PC-3 (cell line): ENCODE measurements around the gene OGFOD3. TPM values are rescaled to one million over a fixed set of nuclear protein-coding genes. Genes with fewer than 3 reads are reported as not detected.
A peak's percentile ranks its signal among the peaks of the same experiment; 100 is the strongest.

ENCODE experiments used
- ATAC-seq: fragments of 200-7000 bp; cut with Tn5 transposase; 2 replicates; pipeline ENCODE4 v1.9.1; 2020; ENCODE audit warnings: mild to moderate bottlenecking, moderate library complexity
- Bru-seq: library from RNA; stranded (reverse); fragments of 400-500 nt; gene quantifications from one replicate; lab custom pipeline; 2021; lab: Mats Ljungman, UMichigan
- BruChase-seq, 2 experiments: library from RNA; stranded (reverse); fragments of 400-500 nt; gene quantifications; one replicate each; lab custom pipeline; 2021; lab: Mats Ljungman, UMichigan
- BruUV-seq: library from RNA; stranded (reverse); fragments of 400-500 nt; replicated peaks from 2 replicates; lab custom pipeline; 2021; lab: Mats Ljungman, UMichigan
- CTCF ChIA-PET: fragments of 300-600 bp; sonication (Branson Sonifier 250); formaldehyde crosslinking; loops from one replicate; lab custom pipeline; 2022; ENCODE audit warnings: antibody characterized with exemption; lab: Charles Lee
- POLR2A ChIA-PET: fragments of 300-600 bp; sonication (Branson Sonifier 250); formaldehyde crosslinking; loops from one replicate; lab custom pipeline; 2022; ENCODE audit warnings: antibody characterized with exemption; ENCODE audit not compliant: unreplicated experiment; lab: Charles Lee
- DNase-seq: peaks from one replicate; pipeline ENCODE4 v3.0.0-alpha.2; 2015
- H2AFZ ChIP-seq: fragments of 300-600 bp; sonication (generic); 2 replicates; pipeline ENCODE4 v1.6.0; 2016; ENCODE audit warnings: antibody characterized with exemption, low read length
- H3F3A ChIP-seq: fragments of 300-600 bp; sonication (generic); one replicate; pipeline ENCODE4 v1.6.0; 2017; ENCODE audit warnings: antibody characterized with exemption, low read length, control low read depth, mild to moderate bottlenecking; ENCODE audit not compliant: unreplicated experiment
- H3K27ac ChIP-seq: fragments of 300-600 bp; sonication (generic); 2 replicates; pipeline ENCODE4 v1.5.1; 2016; ENCODE audit warnings: mild to moderate bottlenecking, low read length
- H3K27me3 ChIP-seq: fragments of 300-600 bp; sonication (generic); 2 replicates; pipeline ENCODE4 v1.6.1; 2016; ENCODE audit warnings: low read length, mixed read lengths
- H3K36me3 ChIP-seq: fragments of 300-600 bp; sonication (generic); 2 replicates; pipeline ENCODE4 v1.6.1; 2016; ENCODE audit warnings: low read depth, mixed run types, low read length, mixed read lengths
- H3K4me1 ChIP-seq: fragments of 300-600 bp; sonication (generic); 2 replicates; pipeline ENCODE4 v1.5.1; 2016; ENCODE audit warnings: low read length; ENCODE audit not compliant: insufficient read depth
- H3K4me2 ChIP-seq: fragments of 300-600 bp; sonication (generic); 2 replicates; pipeline ENCODE4 v1.6.0; 2016; ENCODE audit warnings: low read length
- H3K4me3 ChIP-seq: fragments of 300-600 bp; sonication (generic); 2 replicates; pipeline ENCODE4 v1.5.1; 2016; ENCODE audit warnings: mild to moderate bottlenecking, low read length, mixed read lengths
- H3K79me2 ChIP-seq: fragments of 300-600 bp; sonication (generic); 2 replicates; pipeline ENCODE4 v1.6.1; 2017; ENCODE audit warnings: low read length, mixed read lengths
- H3K9ac ChIP-seq: fragments of 300-600 bp; sonication (generic); 2 replicates; pipeline ENCODE4 v1.6.0; 2016; ENCODE audit warnings: mild to moderate bottlenecking, low read length
- H3K9me2 ChIP-seq: fragments of 300-600 bp; sonication (generic); replicated peaks from 2 replicates; pipeline ENCODE4 v1.6.1; 2016; ENCODE audit warnings: mixed run types, low read length, mixed read lengths
- H3K9me3 ChIP-seq: fragments of 300-600 bp; sonication (generic); 2 replicates; pipeline ENCODE4 v1.6.1; 2016; ENCODE audit warnings: low read length, mixed read lengths
- H4K20me1 ChIP-seq: fragments of 300-600 bp; sonication (generic); 2 replicates; pipeline ENCODE4 v1.6.1; 2016; ENCODE audit warnings: low read length, mixed read lengths
- EZH2 ChIP-seq: fragments of 300-600 bp; sonication (generic); IDR thresholded peaks from one replicate; pipeline ENCODE4 v1.6.1; 2017; ENCODE audit warnings: antibody characterized with exemption, mild to moderate bottlenecking, low read length; ENCODE audit not compliant: unreplicated experiment
- EZH2phosphoT487 ChIP-seq: fragments of 300-600 bp; sonication (generic); IDR thresholded peaks from 2 replicates; pipeline ENCODE4 v1.6.1; 2018; ENCODE audit warnings: mild to moderate bottlenecking, antibody characterized with exemption, low read length, borderline replicate concordance
- intact Hi-C: fragments of 100-400 bp; cut with micrococcal nuclease; formaldehyde crosslinking; loops from 2 replicates; pipeline ENCODE4 v1.9.0; 2023
- long read RNA-seq: library from polyadenylated mRNA; unstranded; transcript quantifications from one replicate; pipeline ENCODE4 v2.0.0, GENCODE V29; 2021; ENCODE audit not compliant: unreplicated experiment
- total RNA-seq: library from RNA; depleted of rRNA; stranded (reverse); fragments of >200 nt; gene quantifications from 2 replicates; pipeline ENCODE4 v1.2.3, GENCODE V29; 2014; rRNA removed
- TF ChIP-seq, protein P1 (sequence below): fragments of 300-600 bp; sonication (generic); conservative IDR thresholded peaks from 2 replicates; pipeline ENCODE4 v1.5.1; 2017; ENCODE audit warnings: antibody characterized with exemption, low read depth, mild to moderate bottlenecking, low read length

OGFOD3 gene
- 56.1 and 79.2 TPM in 2 replicates for total RNA-seq
- Bru-seq, nascent RNA, result percentile 59 among the genes with signal in this experiment
- percentile 70 among the genes with signal in this experiment for BruChase-seq, experiment 1, labeled RNA remaining after a 6-hour chase
- BruChase-seq, experiment 2, labeled RNA remaining after a 2-hour chase, result percentile 67 among the genes with signal in this experiment
- long read RNA-seq, full-length matches to known transcripts, result 70 of 109 reads
- long read RNA-seq, partial matches to known transcripts, result 6 of 109 reads
- long read RNA-seq, other reads (novel, unspliced or antisense), result 33 of 109 reads

DNA sequence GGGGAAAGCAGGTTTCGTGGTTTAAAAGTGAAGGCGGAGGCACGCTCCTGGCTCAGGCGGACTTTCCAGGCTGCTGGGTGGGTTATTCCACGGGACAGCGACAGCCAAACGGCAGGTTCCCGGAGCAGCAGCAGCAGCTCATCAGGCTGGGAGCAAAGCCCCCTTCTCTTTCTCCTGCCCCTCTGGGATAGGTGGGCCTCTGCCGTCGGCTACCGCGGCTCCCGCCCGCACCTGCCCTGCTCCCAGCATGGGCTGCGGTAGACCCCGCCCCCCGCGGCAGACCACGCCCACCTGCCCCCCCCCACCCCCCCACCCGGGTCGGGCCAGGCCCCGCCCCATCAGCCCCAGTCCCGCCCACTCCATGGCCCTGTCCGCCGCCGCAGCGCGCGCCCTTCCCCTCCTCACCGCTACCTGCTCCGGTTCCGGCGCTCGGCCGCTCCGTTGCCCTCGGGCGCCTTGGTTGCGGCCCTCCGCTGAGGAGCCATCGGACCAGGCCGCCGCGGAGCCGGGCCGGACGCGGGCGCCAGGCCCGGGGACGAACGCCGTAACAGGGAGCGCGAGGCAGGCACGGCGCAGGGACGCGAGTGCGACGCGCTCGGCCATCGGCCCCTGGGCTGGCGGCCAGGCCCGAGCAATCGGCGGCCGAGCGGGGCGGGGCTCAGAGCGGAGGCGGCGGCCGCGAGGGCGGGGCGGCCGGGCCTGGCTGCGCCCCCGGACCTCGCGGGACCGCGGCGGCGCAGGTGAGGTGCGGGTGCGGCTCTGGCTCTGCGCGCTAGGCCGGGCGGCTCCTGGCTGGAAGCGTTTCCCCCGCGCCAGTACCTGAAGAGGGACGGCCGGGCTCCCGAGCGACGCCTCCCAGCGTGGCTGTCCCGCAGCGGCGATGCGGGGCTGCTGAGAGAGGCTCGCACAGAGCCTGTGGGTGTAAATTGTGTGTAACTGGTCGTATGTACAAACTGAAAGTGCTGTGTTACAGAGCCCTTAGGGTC, at the start of gene OGFOD3, which contains the start of gene HEXD:
Gene OGFOD3 (minus strand): TSS at position 586 of the 986 bp plus-strand sequence. CDS start 101 bp downstream, at position 485.
Gene HEXD (plus strand): TSS at position 347 of the 986 bp plus-strand sequence. CDS start 1,453 bp downstream, outside the sequence.
- peaks cover 6% of the 10 kb centered on the region for H3K79me2 ChIP-seq
- H3F3A ChIP-seq, result no peaks in the 10 kb centered on the region
- peak within 1 kb of the TSS; percentile 42; the same call in 1 of the 2 replicates for H3K27ac ChIP-seq
- H3K9ac ChIP-seq, result peak within 1 kb of the TSS; percentile 87
- no peaks in the 10 kb centered on the region for H3K9me2 ChIP-seq
- TF ChIP-seq, protein P1, sequence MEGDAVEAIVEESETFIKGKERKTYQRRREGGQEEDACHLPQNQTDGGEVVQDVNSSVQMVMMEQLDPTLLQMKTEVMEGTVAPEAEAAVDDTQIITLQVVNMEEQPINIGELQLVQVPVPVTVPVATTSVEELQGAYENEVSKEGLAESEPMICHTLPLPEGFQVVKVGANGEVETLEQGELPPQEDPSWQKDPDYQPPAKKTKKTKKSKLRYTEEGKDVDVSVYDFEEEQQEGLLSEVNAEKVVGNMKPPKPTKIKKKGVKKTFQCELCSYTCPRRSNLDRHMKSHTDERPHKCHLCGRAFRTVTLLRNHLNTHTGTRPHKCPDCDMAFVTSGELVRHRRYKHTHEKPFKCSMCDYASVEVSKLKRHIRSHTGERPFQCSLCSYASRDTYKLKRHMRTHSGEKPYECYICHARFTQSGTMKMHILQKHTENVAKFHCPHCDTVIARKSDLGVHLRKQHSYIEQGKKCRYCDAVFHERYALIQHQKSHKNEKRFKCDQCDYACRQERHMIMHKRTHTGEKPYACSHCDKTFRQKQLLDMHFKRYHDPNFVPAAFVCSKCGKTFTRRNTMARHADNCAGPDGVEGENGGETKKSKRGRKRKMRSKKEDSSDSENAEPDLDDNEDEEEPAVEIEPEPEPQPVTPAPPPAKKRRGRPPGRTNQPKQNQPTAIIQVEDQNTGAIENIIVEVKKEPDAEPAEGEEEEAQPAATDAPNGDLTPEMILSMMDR, result no peak
- TF ChIP-seq EZH2, result no peak
- TF ChIP-seq EZH2phosphoT487, result no peak
- DNase-seq (peak; percentile 91), ATAC-seq (peak; percentile 82)
- no peaks in the 10 kb centered on the region for H3K9me3 ChIP-seq
- intact Hi-C loops, result loop anchor here (10.0 kb wide), 1 partner anchor 77 kb away; no protein-coding TSS in a partner anchor
- ChIA-PET CTCF (interaction anchor here (0.6 to 0.7 kb wide), 2 partner anchors 120 to 136 kb away, joined by 3 to 6 read pairs; no protein-coding TSS in a partner anchor), POLR2A (interaction anchor here (0.6 kb wide), 1 partner anchor 101 kb away, joined by 3 read pairs; the partner anchor contains the start of gene FOXK2)
- peaks cover 11% of the 10 kb centered on the region for H3K4me1 ChIP-seq
- no peaks in the 10 kb centered on the region for H3K36me3 ChIP-seq
- peaks cover 20% of the 10 kb centered on the region; the same call in 1 of the 2 replicates for H4K20me1 ChIP-seq
- peak within 1 kb of the TSS; percentile 82 for H2AFZ ChIP-seq
- no TSS peak for BruUV-seq
- H3K27me3 ChIP-seq, result no peaks in the 10 kb centered on the region
- peak within 1 kb of the TSS; percentile 97 for H3K4me3 ChIP-seq
- peak within 1 kb of the TSS; percentile 99 for H3K4me2 ChIP-seq

DNA sequence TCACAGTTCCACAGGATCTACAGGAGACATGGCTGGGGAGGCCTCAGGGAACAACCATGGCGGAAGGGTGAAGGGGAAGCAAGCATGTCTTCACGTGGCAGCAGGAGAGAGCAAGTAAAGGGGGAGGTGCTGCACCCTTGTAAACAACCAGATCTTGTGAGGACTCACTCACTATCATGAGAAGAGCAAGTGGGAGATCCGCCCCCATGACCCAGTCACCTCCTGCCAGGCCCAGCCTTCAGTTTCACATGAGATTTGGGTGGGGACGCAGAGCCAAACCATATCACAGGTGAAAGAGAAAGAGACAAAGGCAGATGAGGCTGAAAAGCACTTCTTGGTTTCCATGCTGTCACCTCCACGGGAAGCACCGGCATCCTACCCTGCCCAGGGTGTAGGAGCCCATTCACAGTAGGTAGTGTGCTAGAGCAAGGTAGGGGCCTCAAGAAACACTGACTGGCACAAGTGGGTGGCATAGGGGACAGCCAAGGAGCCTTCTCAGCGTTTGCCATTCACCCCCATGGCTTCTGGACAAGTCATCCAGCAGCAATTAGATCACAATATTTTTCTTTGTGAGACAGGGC, 46.7 kb upstream of the OGFOD3 start:
- Histone ChIP-seq H3K9ac (no peak overlapping the region), H3K4me3 (no peak overlapping the region), H3K9me3 (no peaks in the 10 kb centered on the region), H3K27me3 (no peaks in the 10 kb centered on the region), H2AFZ (no peak overlapping the region), H3K4me1 (peaks cover 12% of the 10 kb centered on the region), H3K9me2 (no peaks in the 10 kb centered on the region), H3K36me3 (peaks cover 27% of the 10 kb centered on the region), H3K4me2 (no peak overlapping the region), H3K27ac (no peak overlapping the region), H3K79me2 (peaks cover under 1% of the 10 kb centered on the region; the same call in 1 of the 2 replicates), H4K20me1 (no peaks in the 10 kb centered on the region), H3F3A (no peaks in the 10 kb centered on the region)
- TF ChIP-seq EZH2phosphoT487 (no peak), EZH2 (no peak)
- TF ChIP-seq, protein P1, result no peak
- DNase-seq, result no peak
- no peak for ATAC-seq
- BruUV-seq, result no TSS peak
- ChIA-PET POLR2A (no interaction called here), CTCF (no interaction called here)
- intact Hi-C loops, result no loop called here
